GM12801 (cell line): ENCODE data around the gene GALNS.

ENCODE experiments used
- TF ChIP-seq, protein P1 (sequence below): IDR thresholded peaks from one replicate; pipeline ENCODE4 v1.5.1; 2011; ENCODE audit warnings: control low read depth; ENCODE audit not compliant: insufficient read length; ENCODE audit errors: extremely low read depth

The GALNS gene

DNA sequence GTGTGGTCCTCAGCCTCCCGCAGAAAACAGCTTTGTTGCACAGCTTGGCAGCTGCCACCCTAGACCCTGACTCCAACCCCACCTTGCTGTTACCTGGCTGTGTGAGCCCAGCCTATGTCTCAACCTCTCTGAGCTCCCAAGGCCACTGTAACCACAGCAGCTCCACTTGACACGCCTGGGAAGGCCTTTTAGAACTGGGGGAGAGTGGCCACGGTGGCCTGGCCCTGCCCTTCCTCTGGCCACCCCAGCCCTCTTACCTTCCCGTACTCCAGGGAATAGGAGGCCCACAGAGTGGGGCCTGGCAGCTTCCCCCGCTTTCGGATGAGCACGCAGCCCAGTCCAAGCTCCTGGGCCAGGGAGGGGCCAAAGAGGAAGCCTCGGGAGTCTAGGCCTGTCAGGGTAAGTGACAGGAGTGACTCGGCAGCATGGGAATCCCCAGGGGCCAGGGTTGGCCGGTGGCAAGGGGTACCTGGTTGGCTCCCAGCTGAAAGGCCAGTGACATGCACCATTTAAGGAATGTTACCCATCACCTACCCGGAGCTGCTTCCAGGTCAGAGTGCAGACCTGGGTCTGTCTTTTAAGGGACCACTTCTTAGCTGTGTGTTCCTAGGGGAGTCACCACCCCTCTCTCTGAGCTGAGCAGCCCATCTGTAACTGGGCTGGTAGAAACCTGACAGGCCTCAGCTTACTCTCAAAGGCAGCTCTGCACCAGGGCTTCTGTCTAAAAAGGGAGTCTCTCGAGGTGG, 46.4 kb downstream of the GALNS start:
- TF ChIP-seq, protein P1, sequence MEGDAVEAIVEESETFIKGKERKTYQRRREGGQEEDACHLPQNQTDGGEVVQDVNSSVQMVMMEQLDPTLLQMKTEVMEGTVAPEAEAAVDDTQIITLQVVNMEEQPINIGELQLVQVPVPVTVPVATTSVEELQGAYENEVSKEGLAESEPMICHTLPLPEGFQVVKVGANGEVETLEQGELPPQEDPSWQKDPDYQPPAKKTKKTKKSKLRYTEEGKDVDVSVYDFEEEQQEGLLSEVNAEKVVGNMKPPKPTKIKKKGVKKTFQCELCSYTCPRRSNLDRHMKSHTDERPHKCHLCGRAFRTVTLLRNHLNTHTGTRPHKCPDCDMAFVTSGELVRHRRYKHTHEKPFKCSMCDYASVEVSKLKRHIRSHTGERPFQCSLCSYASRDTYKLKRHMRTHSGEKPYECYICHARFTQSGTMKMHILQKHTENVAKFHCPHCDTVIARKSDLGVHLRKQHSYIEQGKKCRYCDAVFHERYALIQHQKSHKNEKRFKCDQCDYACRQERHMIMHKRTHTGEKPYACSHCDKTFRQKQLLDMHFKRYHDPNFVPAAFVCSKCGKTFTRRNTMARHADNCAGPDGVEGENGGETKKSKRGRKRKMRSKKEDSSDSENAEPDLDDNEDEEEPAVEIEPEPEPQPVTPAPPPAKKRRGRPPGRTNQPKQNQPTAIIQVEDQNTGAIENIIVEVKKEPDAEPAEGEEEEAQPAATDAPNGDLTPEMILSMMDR, result no peak

DNA sequence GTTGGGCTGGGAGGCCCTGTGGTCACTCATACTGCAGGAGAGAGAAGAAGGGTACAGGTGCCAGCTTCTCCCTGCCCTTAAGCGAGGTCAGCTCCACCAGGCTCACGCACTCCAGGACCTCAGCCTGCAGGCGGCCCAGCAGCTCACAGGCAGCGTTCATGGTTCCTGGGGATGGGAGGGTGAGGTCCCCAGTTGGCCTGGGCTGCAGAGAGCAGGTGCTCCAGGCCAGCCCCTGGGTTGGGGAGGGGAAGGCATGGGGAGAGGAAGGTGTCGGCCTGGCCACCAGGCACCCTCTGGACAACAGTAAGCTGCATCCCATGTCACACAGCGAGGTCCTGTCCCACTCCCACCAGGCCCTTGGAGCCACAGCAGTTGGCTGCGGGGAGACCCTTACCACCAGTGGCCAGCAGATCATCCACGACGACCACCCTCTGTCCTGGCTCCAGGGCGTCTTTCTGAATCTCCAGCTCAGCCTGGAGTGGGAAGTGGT, 47.0 kb downstream of the GALNS start:
- TF ChIP-seq, protein P1, result no peak

DNA sequence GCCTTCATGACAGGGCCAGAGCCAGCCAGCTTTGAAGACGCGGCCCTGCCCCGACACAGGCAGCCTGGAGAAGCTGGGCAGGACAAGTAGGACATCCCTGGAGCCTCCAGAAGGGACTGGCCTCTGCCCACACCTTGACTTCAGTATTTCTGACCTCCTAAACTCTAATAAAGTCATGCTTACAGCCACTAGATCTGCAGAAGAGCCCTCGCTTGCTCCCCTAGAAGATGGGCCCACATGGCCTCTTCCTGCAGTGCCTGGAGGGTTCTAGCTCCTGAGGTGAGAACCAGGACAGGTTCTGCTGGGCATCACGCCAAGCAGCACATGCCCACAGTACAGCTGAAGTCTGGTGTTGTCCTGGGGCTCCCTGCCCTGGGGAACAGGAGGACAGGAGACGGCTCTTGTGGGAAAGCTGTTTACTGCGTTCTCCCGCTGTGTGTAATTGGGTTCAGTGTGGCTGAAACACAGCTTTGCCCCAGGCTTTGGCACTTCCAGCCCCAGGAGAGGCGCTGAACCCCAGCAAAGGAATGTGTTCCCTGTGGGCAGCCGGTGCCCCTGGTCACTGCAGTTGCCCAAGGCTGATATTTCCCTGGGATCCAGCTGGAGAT, 47.6 kb downstream of the GALNS start:
- TF ChIP-seq, protein P1, result no peak

DNA sequence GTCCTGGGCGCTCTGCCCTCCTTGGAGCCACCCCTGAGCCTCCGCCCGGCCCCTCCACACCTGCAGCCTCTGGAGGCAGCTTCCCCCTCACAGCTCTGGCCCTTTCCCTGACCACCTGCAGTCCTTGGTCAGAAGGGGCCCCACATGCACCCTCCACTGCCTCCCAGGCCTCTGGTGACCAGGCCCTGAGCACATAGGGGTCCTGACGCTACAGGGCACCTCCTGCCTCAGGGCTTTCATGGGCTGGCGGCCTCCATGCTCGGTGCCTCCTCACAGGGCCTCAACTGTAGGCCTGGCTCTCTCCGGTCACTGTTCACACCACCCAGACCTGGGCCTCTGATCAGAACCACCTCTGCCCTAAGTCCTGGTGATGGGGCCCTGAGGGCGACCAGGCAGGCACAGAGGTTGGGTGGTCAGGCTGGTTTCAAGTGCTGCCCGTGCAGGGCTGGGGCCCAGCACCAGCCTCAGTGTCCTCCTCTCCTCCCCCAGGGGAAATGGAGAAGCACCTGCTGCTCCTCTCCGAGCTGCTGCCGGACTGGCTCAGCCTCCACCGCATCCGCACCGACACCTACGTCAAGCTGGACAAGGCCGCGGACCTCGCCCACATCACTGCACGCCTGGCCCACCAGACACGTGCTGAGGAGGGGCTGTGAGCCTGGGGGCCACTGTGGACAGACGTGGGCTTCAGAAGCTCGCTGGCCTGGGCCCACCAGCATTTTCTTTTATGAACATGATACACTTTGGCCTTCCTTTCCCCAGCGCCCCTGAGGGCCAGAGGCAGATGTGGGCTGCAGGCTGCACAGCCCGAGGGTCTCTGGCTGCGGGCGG, 48.9 kb downstream of the GALNS start:
- TF ChIP-seq, protein P1, result no peak

DNA sequence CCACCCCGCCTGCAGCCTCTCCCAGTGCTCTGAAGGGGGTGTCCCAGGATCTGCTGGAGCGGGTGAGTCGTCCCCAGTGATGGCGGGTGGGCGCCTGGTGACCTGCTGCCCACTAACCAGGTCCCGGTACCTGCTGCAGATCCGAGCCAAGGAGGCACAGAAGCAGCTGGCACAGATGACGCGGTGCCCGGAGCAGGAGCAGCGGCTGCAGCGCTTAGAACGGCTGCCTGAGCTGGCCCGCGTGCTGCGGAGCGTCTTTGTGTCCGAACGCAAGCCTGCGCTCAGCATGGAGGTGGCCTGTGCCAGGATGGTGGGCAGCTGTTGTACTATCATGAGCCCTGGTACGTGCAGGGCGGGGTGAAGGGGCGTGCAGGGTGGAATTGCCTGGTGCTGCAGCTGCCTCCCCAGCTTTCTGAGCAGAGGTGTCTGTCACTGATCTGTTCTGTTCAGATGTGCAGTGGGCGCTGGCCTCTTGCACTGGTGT, 49.6 kb downstream of the GALNS start:
- TF ChIP-seq, protein P1, result no peak

DNA sequence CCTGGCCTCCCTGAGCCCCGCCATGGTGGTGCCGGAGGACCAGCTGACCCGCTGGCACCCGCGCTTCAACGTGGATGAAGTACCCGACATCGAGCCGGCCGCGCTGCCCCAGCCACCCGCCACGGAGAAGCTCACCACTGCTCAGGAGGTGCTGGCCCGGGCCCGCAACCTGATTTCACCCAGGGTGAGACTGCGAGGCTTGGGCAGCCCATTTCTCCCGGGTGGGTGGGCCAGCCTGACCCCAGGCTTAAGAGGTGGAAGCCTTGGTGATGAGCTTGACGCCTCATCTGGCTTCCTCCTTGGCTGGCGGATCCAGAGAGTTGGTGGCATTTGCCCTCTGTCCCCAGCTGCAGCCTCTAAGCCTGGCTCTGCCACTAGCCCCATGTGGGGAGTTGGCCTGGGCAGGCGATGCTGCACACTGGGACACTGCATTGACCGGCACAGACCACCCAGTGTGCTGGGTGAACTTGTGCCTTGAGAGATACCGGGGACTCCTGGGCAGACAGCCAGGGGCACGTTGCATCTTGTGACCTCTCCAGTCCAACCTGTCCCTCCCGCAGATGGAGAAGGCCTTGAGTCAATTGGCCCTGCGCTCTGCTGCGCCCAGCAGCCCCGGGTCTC, 50.1 kb downstream of the GALNS start:
- TF ChIP-seq, protein P1, result no peak
